H1 (cell line): ENCODE measurements around the gene ANXA2. TPM values are rescaled to one million over a fixed set of nuclear protein-coding genes. Genes with fewer than 3 reads are reported as not detected.

Experiments used
- CTCF ChIA-PET: fragments of 300-600 bp; sonication (Branson Sonifier 250); formaldehyde crosslinking; loops from one replicate; lab custom pipeline; 2021; ENCODE audit not compliant: partially characterized antibody; lab: Charles Lee
- POLR2A ChIA-PET: fragments of 300-600 bp; sonication (Branson Sonifier 250); formaldehyde crosslinking; loops from one replicate; lab custom pipeline; 2021; ENCODE audit warnings: inconsistent platforms; ENCODE audit not compliant: partially characterized antibody; lab: Charles Lee
- DNase-seq, 2 experiments: peaks; one replicate each; pipeline versions ENCODE4 v3.0.0 to v3.0.0-alpha.2; 2010 to 2022; ENCODE audit warnings: low spot score in 2 of 2, low read depth in 1 of 2, mixed read lengths in 1 of 2
- FAIRE-seq: peaks from 2 replicates; lab custom pipeline; 2011; peaks lifted over from hg19 to GRCh38; lab: Jason Lieb, UNC
- H2AFZ ChIP-seq: 2 replicates; pipeline ENCODE4 v1.8.1; 2012; ENCODE audit warnings: low read length, inconsistent platforms
- H2AK5ac ChIP-seq: 2 replicates; pipeline ENCODE4 v1.6.1; 2013; ENCODE audit warnings: low read depth, low read length
- H2BK120ac ChIP-seq: replicated peaks from 2 replicates; pipeline ENCODE3; 2013; ENCODE audit warnings: low read depth, low read length, inconsistent platforms
- H2BK12ac ChIP-seq: 2 replicates; pipeline ENCODE4 v1.6.1; 2013; ENCODE audit warnings: low read depth, low read length
- H2BK15ac ChIP-seq: 2 replicates; pipeline ENCODE4 v1.6.1; 2013; ENCODE audit warnings: low read length
- H2BK20ac ChIP-seq: 2 replicates; pipeline ENCODE4 v1.6.1; 2013; ENCODE audit warnings: low read length
- H2BK5ac ChIP-seq: 2 replicates; pipeline ENCODE4 v1.6.1; 2013; ENCODE audit warnings: low read depth, low read length
- H3K14ac ChIP-seq: 2 replicates; pipeline ENCODE4 v1.6.1; 2013; ENCODE audit warnings: inconsistent platforms; ENCODE audit not compliant: insufficient read length
- H3K18ac ChIP-seq: 2 replicates; pipeline ENCODE4 v1.6.1; 2013; ENCODE audit warnings: low read length; ENCODE audit errors: extremely low read depth
- H3K23ac ChIP-seq: 2 replicates; pipeline ENCODE4 v1.6.1; 2013; ENCODE audit warnings: inconsistent platforms; ENCODE audit not compliant: insufficient read length
- H3K23me2 ChIP-seq: 2 replicates; pipeline ENCODE4 v1.6.1; 2013; ENCODE audit warnings: low read depth, low read length
- H3K27ac ChIP-seq: 2 replicates; pipeline ENCODE4 v1.6.1; 2011; ENCODE audit warnings: low read depth, low read length, inconsistent platforms
- H3K27me3 ChIP-seq, 4 experiments: replicated peaks in 1 of 4; 1 replicate in 1 of 4; 2 replicates in 3 of 4; pipeline versions ENCODE4 v1.6.1 to v1.8.1; 2011 to 2013; ENCODE audit warnings: low read length in 3 of 4, mild to moderate bottlenecking in 3 of 4, inconsistent platforms in 2 of 4, mixed read lengths in 2 of 4, moderate library complexity in 1 of 4; ENCODE audit not compliant: control insufficient read depth in 3 of 4, insufficient read depth in 3 of 4; ENCODE audit errors: extremely low read depth in 1 of 4
- H3K36me3 ChIP-seq, 4 experiments: 2 replicates each; pipeline versions ENCODE4 v1.6.1 to v1.8.1; 2011 to 2013; ENCODE audit warnings: mild to moderate bottlenecking in 4 of 4, low read length in 3 of 4, moderate library complexity in 2 of 4, control low read depth in 1 of 4, inconsistent platforms in 1 of 4; ENCODE audit not compliant: insufficient read depth in 4 of 4, control insufficient read depth in 2 of 4
- H3K4ac ChIP-seq: replicated peaks from 2 replicates; pipeline ENCODE3; 2013; ENCODE audit warnings: low read length, low read depth, mixed read lengths, inconsistent platforms; ENCODE audit not compliant: insufficient read length
- H3K4me1 ChIP-seq, 4 experiments: replicated peaks in 1 of 4; 1 replicate in 1 of 4; 2 replicates in 3 of 4; pipeline versions ENCODE4 v1.6.1 to v1.8.1; 2011 to 2013; ENCODE audit warnings: low read length in 3 of 4, inconsistent platforms in 2 of 4, mixed read lengths in 1 of 4; ENCODE audit not compliant: insufficient read depth in 4 of 4, control insufficient read depth in 3 of 4
- H3K4me2 ChIP-seq, 2 experiments: 2 replicates each; pipeline versions ENCODE4 v1.6.1 to v1.8.1; 2011 to 2013; ENCODE audit warnings: low read depth in 2 of 2, low read length in 2 of 2, control low read depth in 1 of 2, inconsistent platforms in 1 of 2, mild to moderate bottlenecking in 1 of 2; ENCODE audit not compliant: insufficient read depth in 1 of 2
- H3K4me3 ChIP-seq, 4 experiments: fragments of 200-600, 300-600 bp in 1 of 4; sonication (generic), shearing (Covaris generic), sonication (Bioruptor Twin) in 1 of 4; 2 replicates each; pipeline versions ENCODE4 v1.5.1 to v1.8.1; 2011 to 2016; ENCODE audit warnings: low read length in 4 of 4, low read depth in 3 of 4, control low read depth in 2 of 4, inconsistent platforms in 2 of 4, mild to moderate bottlenecking in 2 of 4, mixed read lengths in 1 of 4, moderate library complexity in 1 of 4; ENCODE audit not compliant: insufficient read depth in 2 of 4; ENCODE audit errors: extremely low read depth in 1 of 4
- H3K56ac ChIP-seq: replicated peaks from 2 replicates; pipeline ENCODE3; 2013; ENCODE audit warnings: low read depth, mild to moderate bottlenecking, mixed read lengths, low read length, inconsistent platforms; ENCODE audit not compliant: insufficient read length
- H3K79me1 ChIP-seq: 2 replicates; pipeline ENCODE4 v1.6.1; 2013; ENCODE audit warnings: low read depth, low read length, control low read depth
- H3K79me2 ChIP-seq, 2 experiments: 2 replicates each; pipeline versions ENCODE4 v1.6.1 to v1.8.1; 2012 to 2013; ENCODE audit warnings: low read length in 2 of 2, mild to moderate bottlenecking in 2 of 2, inconsistent platforms in 1 of 2; ENCODE audit not compliant: insufficient read depth in 2 of 2, control insufficient read depth in 1 of 2
- H3K9ac ChIP-seq, 4 experiments: replicated peaks in 1 of 4; 1 replicate in 1 of 4; 2 replicates in 3 of 4; pipeline versions ENCODE4 v1.6.1 to v1.8.1; 2011 to 2013; ENCODE audit warnings: low read depth in 3 of 4, low read length in 3 of 4, control low read depth in 2 of 4, mild to moderate bottlenecking in 2 of 4, moderate library complexity in 2 of 4, inconsistent platforms in 1 of 4; ENCODE audit errors: extremely low read depth in 1 of 4
- H3K9me3 ChIP-seq, 2 experiments: 2 replicates each; pipeline versions ENCODE4 v1.6.1 to v1.8.1; 2012 to 2013; ENCODE audit warnings: mild to moderate bottlenecking in 2 of 2, moderate library complexity in 2 of 2, control low read depth in 1 of 2, inconsistent platforms in 1 of 2, low read depth in 1 of 2, low read length in 1 of 2, mixed read lengths in 1 of 2; ENCODE audit not compliant: insufficient read depth in 2 of 2
- H4K20me1 ChIP-seq, 2 experiments: replicated peaks in 1 of 2; 2 replicates each; pipeline versions ENCODE3 to v1.8.1; 2011 to 2013; ENCODE audit warnings: inconsistent platforms in 2 of 2, low read length in 2 of 2, mild to moderate bottlenecking in 1 of 2; ENCODE audit not compliant: insufficient read depth in 2 of 2, control insufficient read depth in 1 of 2
- H4K5ac ChIP-seq: 2 replicates; pipeline ENCODE4 v1.6.1; 2013; ENCODE audit warnings: low read length, low read depth, mixed read lengths, inconsistent platforms; ENCODE audit not compliant: insufficient read length
- H4K8ac ChIP-seq: 2 replicates; pipeline ENCODE4 v1.8.0; 2013; ENCODE audit warnings: mild to moderate bottlenecking, moderate library complexity, low read length, inconsistent platforms; ENCODE audit not compliant: insufficient read depth; ENCODE audit errors: extremely low read depth
- H4K91ac ChIP-seq: replicated peaks from 2 replicates; pipeline ENCODE3; 2013; ENCODE audit warnings: low read length, mixed read lengths, inconsistent platforms; ENCODE audit not compliant: insufficient read length
- HDAC2 ChIP-seq, 2 experiments: fragments of 300-600 bp in 1 of 2; sonication (generic) in 1 of 2; IDR thresholded peaks; 2 replicates each; pipeline ENCODE4 v1.6.1; 2011 to 2012; ENCODE audit warnings: low read depth in 2 of 2, low read length in 2 of 2, mild to moderate bottlenecking in 2 of 2, moderate library complexity in 2 of 2, borderline replicate concordance in 1 of 2, inconsistent platforms in 1 of 2
- WGBS, 2 experiments: shearing (Covaris generic) in 1 of 2; methylation state at CpG; one replicate each; pipeline versions ENCODE4 v1.1.6 to v1.1.7; 2013 to 2015; ENCODE audit warnings: low lambda C conversion rate in 2 of 2, mixed read lengths in 2 of 2, inconsistent platforms in 1 of 2, low coverage in 1 of 2, missing lambda C conversion rate in 1 of 2; ENCODE audit not compliant: insufficient replicate concordance in 2 of 2, insufficient coverage in 1 of 2, insufficient read length in 1 of 2; ENCODE audit errors: extremely low coverage in 1 of 2, missing lambda C conversion rate in 1 of 2; 5-methylcytosine and 5-hydroxymethylcytosine counted together
- polyA plus RNA-seq, 7 experiments: library from polyadenylated mRNA; depleted of rRNA in 3 of 7; stranded (reverse) in 5 of 7; unstranded in 2 of 7; fragments of >200 nt in 5 of 7; fragments of 200-250 nt in 2 of 7; gene quantifications; 1 replicate in 5 of 7; 2 replicates in 1 of 7; 4 replicates in 1 of 7; pipeline versions ENCODE4 v1.2.1 to v1.2.3, GENCODE V29; 2011 to 2013; ENCODE audit warnings: missing spikeins in 2 of 7, mixed read lengths in 2 of 7
- total RNA-seq: library from RNA; stranded (reverse); fragmentation: NEBNext Ultra II Directional; extraction: Animal tissue kit (Norgen Biotek cat#: 25700); gene quantifications from 2 replicates; pipeline ENCODE4 v1.2.1, GENCODE V29; 2021

The ANXA2 gene
- total and polyA plus RNA-seq, 2 of the 8 experiments (the other 6 are each of a cell fraction or from before 2014, with no cell fraction given): 178 to 217 TPM

- ChIA-PET CTCF (interaction anchor here (0.6 to 1.2 kb wide), 2 partner anchors 78 to 228 kb away, joined by 3 to 4 read pairs; no protein-coding TSS in a partner anchor), POLR2A (interaction anchor here (0.8 kb wide), 1 partner anchor 17 kb away, joined by 3 read pairs; no protein-coding TSS in a partner anchor)
- no peaks in the 10 kb centered on the region for H3K27me3 ChIP-seq
- H2AK5ac ChIP-seq: no peak overlapping the region
- H2BK20ac ChIP-seq: no peak overlapping the region
- H4K8ac ChIP-seq: no peak overlapping the region
- no peak overlapping the region for H3K4me2 ChIP-seq
- no peak for TF ChIP-seq HDAC2 (IDR thresholded peaks at IDR 0.05; ENCODE audit: borderline replicate concordance in 1 of 2, low read depth in 2 of 2, low read length in 2 of 2)
- TF ChIP-seq, all 59 proteins: peak for 0
- Histone ChIP-seq H4K20me1 (no peaks in the 10 kb centered on the region), H2AFZ (no peak overlapping the region), H3K9ac (no peak overlapping the region), H3K4ac (no peak overlapping the region), H2BK120ac (no peak overlapping the region), H2BK12ac (no peak overlapping the region), H3K9me3 (no peaks in the 10 kb centered on the region), H3K79me1 (no peaks in the 10 kb centered on the region), H3K18ac (no peak overlapping the region), H3K14ac (no peak overlapping the region), H3K4me3 (no peak overlapping the region), H3K36me3 (peaks cover 0 to 21% (median 0%) of the 10 kb centered on the region in 4 experiments; a peak in 3 of 8 replicates), H4K91ac (no peak overlapping the region), H3K27ac (no peak overlapping the region), H3K23me2 (no peaks in the 10 kb centered on the region), H3K23ac (no peak overlapping the region), H3K4me1 (no peaks in the 10 kb centered on the region), H2BK15ac (no peak overlapping the region), H4K5ac (no peak overlapping the region), H3K56ac (no peak overlapping the region), H3K79me2 (no peaks in the 10 kb centered on the region), H2BK5ac (no peak overlapping the region)
- no peak for DNase-seq
- FAIRE-seq: no peak
- WGBS, 2 experiments: 90% methylated on average over 1 of the region's 1 CpG; no CpG with 5 or more reads in 1 of the 2 experiments
Observed at GRCh38 chr15:60438646-60439045, 40.9 kb upstream of the ANXA2 start.
